ENCODE data around the gene TDRD3. TPM values are rescaled to one million over a fixed set of nuclear protein-coding genes. Genes with fewer than 3 reads are reported as not detected.

TDRD3 gene
- total and polyA plus RNA-seq, 5 donors from 2014 or later: 9.0 to 29.8 (median 10.0) TPM

DNA sequence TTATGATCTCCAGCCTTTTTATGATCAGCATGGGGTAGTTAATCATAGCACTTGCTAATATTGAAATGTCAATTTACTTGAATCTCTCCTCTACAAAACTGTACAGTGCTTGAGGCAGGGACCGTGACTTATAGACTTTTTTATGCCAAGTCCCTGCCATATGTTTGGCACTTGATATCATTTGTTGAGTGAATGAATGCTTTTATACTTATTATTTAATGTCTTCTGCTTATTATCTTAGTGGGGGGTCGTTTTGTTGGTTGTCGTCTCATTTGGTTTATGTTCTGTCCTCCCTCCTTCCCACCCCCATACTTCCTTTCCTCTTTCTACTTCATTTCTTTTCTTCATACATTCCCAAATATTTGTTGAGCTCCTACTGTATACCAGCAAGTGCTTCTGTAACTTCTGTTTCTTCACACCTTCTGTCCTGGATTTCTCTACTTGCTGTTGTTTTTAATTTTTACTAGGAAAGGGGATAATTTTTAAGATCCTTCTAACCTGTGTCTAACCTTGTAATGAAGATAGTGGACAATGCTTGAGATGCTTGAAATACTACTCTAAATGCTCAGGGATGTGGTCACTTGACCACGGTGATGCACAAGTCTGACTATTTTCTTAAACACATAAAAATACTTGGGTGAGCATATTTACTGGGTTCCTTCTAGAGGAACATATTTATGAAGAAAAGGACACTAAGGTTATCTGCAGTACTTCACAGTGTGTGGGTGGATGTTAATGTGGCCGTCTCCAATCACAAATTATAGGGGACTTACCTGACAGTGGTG is 223.8 kb downstream of the TDRD3 start:
- Histone ChIP-seq H3K36me3 (ENCODE audit: control insufficient read depth, insufficient read depth, low read length) (no peaks in the 10 kb centered on the region), H3K27ac (ENCODE audit: insufficient read depth, low read length, poor library complexity, severe bottlenecking) (no peak overlapping the region), H3K4me1 (ENCODE audit: control insufficient read depth, insufficient read depth, low read length, poor library complexity, severe bottlenecking) (no peaks in the 10 kb centered on the region), H3K9me3 (ENCODE audit: control insufficient read depth in 2 of 2, low read length in 2 of 2) (no peaks in the 10 kb centered on the region), H3K27me3 (ENCODE audit: control insufficient read depth, insufficient read depth, low read length) (peaks cover 3% of the 10 kb centered on the region), H3K4me3 (ENCODE audit: low read depth, low read length) (no peak overlapping the region)
- no peak for DNase-seq
- Mint-ChIP-seq H3K9me3 (peaks cover 0 to 9% (median 0%) of the 10 kb centered on the region in 7 donors), H3K4me3 (no peak overlapping the region), H3K27me3 (peaks cover 4% of the 10 kb centered on the region), H3K36me3 (no peaks in the 10 kb centered on the region), H3K4me1 (no peaks in the 10 kb centered on the region), H3K27ac (no peak overlapping the region)
- no peak for ATAC-seq (ENCODE audit: low read depth in 2 of 2)

- ATAC-seq (ENCODE audit: low read depth in 2 of 2) (no peak), DNase-seq (no peak)
- Histone ChIP-seq H3K27me3 (ENCODE audit: control insufficient read depth, insufficient read depth, low read length) (peaks cover 3% of the 10 kb centered on the region), H3K9me3 (ENCODE audit: control insufficient read depth in 2 of 2, low read length in 2 of 2) (no peaks in the 10 kb centered on the region), H3K27ac (ENCODE audit: insufficient read depth, low read length, poor library complexity, severe bottlenecking) (no peak overlapping the region), H3K4me3 (ENCODE audit: low read depth, low read length) (no peak overlapping the region), H3K4me1 (ENCODE audit: control insufficient read depth, insufficient read depth, low read length, poor library complexity, severe bottlenecking) (no peaks in the 10 kb centered on the region), H3K36me3 (ENCODE audit: control insufficient read depth, insufficient read depth, low read length) (no peaks in the 10 kb centered on the region)
- Mint-ChIP-seq H3K4me1 (no peaks in the 10 kb centered on the region), H3K4me3 (no peak overlapping the region), H3K36me3 (no peaks in the 10 kb centered on the region), H3K27me3 (peaks cover 4% of the 10 kb centered on the region), H3K27ac (no peak overlapping the region), H3K9me3 (peaks cover 0 to 7% (median 0%) of the 10 kb centered on the region in 7 donors)
Measured at GRCh38 chr13:60623151-60623550, 226.1 kb downstream of the TDRD3 start.

Other genes starting within 250 kb of the TDRD3 start
- 0.57 TPM for gene DIAPH3, start 233.3 kb upstream of the TDRD3 start, total RNA-seq
- gene DIAPH3, start 233.3 kb upstream of the TDRD3 start, polyA plus RNA-seq: under 1 TPM; 0.09 to 0.30 (median 0.21) TPM